OCI-LY3 (cell line): Measurements from ENCODE around the gene POTEF.
"Not testable (repeated sequence)": the region's sequence is repeated elsewhere in the genome, so short reads cannot be mapped to it uniquely, and the experiment has no call there.

Experiments used
- CTCF ChIP-seq: fragments of 200-600, 300-600 bp; sonication (generic); IDR thresholded peaks from 2 replicates; pipeline ENCODE4 v1.5.1; 2014; ENCODE audit warnings: antibody characterized with exemption, low read length, low read depth
- EZH2phosphoT487 ChIP-seq: fragments of 200-600 bp; shearing (Covaris generic); IDR thresholded peaks from 2 replicates; pipeline ENCODE4 v1.6.1; 2018; ENCODE audit warnings: antibody characterized with exemption, mixed run types, low read depth

DNA sequence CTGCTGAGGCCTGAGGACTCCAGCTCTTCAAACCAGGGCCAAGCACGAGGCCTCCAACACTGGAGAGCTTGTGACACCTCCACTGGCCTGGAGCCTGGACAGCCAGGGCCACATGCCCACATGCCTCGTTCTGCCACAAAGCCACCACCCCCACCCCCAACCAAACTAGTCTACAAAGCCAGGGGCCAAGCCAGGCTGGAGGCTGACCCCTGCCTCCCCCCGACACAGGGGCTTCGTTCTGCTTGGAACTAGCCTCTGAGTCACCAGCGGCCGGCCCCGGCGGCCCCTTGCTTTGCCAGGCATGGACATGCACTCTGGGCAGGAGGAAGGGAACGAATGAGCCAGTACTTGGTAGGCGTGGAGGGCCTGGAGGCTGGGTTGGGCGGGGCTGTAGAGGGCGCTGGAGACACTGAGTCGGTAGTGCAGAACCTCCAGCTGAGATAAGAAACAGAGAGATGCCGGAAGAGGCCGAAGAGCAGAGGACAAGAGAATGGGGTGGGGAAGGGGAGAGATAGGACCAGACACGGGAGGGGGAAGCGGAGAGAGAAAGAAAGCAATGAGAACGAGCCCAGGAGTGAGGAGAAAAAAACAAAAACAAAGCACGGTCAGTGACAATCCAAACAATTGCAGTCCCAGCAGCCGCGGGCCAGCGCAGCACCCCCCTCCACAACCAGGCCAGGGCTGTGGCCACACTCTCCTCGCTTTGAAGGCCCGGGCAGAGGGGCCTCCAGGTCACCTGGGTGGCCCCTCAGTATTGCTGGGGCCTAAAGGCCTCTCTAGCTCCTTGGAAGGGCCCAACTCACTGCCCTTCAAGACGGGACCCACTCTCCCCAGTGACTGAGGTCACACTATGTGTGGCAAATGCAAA lies 32.0 kb upstream of the POTEF start:
- TF ChIP-seq CTCF, EZH2phosphoT487: not testable (repeated sequence)
